Uterus (tissue), 4 donors: ENCODE data around the gene ROGDI. TPM values are rescaled to one million over a fixed set of nuclear protein-coding genes. Genes with fewer than 3 reads are reported as not detected.
A peak's percentile ranks its signal among the peaks of the same experiment; 100 is the strongest.

Experiments
- DNase-seq, 2 donors: peaks; one replicate each; pipeline ENCODE4 v3.0.0-alpha.2; 2019 to 2020
- H3K27ac ChIP-seq, 2 donors: fragments of 200-600 bp; sonication (generic); 1 replicate in 1 of 2; 2 replicates in 1 of 2; pipeline ENCODE4 v1.5.1; 2016 to 2018
- H3K27me3 ChIP-seq, 2 donors: fragments of 200-600 bp; sonication (generic); one replicate each; pipeline ENCODE4 v1.5.1; 2018 to 2019; ENCODE audit warnings: control low read depth in 1 of 2
- H3K36me3 ChIP-seq, 2 donors: fragments of 200-600 bp; sonication (generic); one replicate each; pipeline ENCODE4 v1.5.1; 2019; ENCODE audit warnings: control low read depth in 1 of 2
- H3K4me1 ChIP-seq, 2 donors: fragments of 200-600 bp; sonication (generic); one replicate each; pipeline ENCODE4 v1.5.1; 2018 to 2019; ENCODE audit warnings: control low read depth in 1 of 2
- H3K4me3 ChIP-seq, 2 donors: fragments of 200-600 bp; sonication (generic); 1 replicate in 1 of 2; 2 replicates in 1 of 2; pipeline ENCODE4 v1.5.1; 2018 to 2019; ENCODE audit warnings: mild to moderate bottlenecking in 1 of 2
- H3K9me3 ChIP-seq, 2 donors: fragments of 200-600 bp; sonication (generic); one replicate each; pipeline ENCODE4 v1.5.1; 2019; ENCODE audit warnings: control low read depth in 1 of 2
- POLR2A ChIP-seq, 2 donors: fragments of 450-650 bp; IDR thresholded peaks; one replicate each; pipeline ENCODE4 v1.6.1; 2016; ENCODE audit warnings: antibody characterized with exemption in 2 of 2, mild to moderate bottlenecking in 1 of 2, moderate library complexity in 1 of 2
- intact Hi-C: fragments of 100-400 bp; cut with DNase I; formaldehyde crosslinking; loops from one replicate; pipeline ENCODE4 v1.15.1; 2023; ENCODE audit warnings: low total_unique reads
- total RNA-seq, 4 donors: library from RNA; depleted of rRNA in 3 of 4; stranded (reverse); fragments of >200 nt in 3 of 4; gene quantifications; one replicate each; pipeline versions ENCODE4 v1.1.0 to v1.2.4, GENCODE V29; 2014 to 2023
- TF ChIP-seq, protein P1 (sequence below), 4 experiments: fragments of 200-600 bp in 2 of 4; fragments of 450-650 bp in 2 of 4; sonication (generic) in 2 of 4; IDR thresholded peaks; one replicate each; pipeline ENCODE4 v1.5.1; 2016 to 2019; ENCODE audit warnings: antibody characterized with exemption in 4 of 4, mild to moderate bottlenecking in 2 of 4, moderate library complexity in 1 of 4
- donor health status: DM: yes; HTN: yes; CAD: no.

The ROGDI gene
- total RNA-seq, 4 donors from 2014 or later, result 7.9 to 70.6 (median 21.5) TPM

DNA sequence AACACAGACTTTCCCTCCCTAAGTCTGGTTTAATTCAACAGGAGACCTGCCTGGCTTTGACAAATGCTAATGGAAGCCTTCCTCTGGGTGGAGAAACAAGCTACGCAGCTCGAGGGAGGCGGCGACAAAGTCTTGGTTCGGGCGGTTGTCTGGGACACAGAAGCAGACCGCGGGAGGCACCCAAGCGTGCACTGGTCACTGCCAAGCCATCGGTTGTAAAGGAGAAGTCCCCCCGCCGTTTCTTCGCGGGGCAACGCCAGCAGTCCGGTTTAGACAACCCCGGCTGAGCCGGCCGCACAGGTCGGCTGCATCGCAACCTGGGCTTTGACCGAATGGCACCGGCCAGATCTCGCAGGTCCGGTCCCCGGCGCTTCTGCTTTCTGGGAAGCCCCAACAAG is 44.1 kb upstream of the ROGDI start:
- peaks cover 0 to 9% of the 10 kb centered on the region in 2 donors for H3K4me1 ChIP-seq
- H3K36me3 ChIP-seq, result no peaks in the 10 kb centered on the region
- H3K27me3 ChIP-seq, result no peaks in the 10 kb centered on the region
- intact Hi-C loops, result no loop called here
- H3K4me3 ChIP-seq, result peak overlapping the region; percentile 88 to 98
- no peaks in the 10 kb centered on the region for H3K9me3 ChIP-seq
- peak overlapping the region; percentile 91 for H3K27ac ChIP-seq
- no peak for TF ChIP-seq POLR2A (IDR thresholded peaks at IDR 0.05)
- TF ChIP-seq, protein P1, sequence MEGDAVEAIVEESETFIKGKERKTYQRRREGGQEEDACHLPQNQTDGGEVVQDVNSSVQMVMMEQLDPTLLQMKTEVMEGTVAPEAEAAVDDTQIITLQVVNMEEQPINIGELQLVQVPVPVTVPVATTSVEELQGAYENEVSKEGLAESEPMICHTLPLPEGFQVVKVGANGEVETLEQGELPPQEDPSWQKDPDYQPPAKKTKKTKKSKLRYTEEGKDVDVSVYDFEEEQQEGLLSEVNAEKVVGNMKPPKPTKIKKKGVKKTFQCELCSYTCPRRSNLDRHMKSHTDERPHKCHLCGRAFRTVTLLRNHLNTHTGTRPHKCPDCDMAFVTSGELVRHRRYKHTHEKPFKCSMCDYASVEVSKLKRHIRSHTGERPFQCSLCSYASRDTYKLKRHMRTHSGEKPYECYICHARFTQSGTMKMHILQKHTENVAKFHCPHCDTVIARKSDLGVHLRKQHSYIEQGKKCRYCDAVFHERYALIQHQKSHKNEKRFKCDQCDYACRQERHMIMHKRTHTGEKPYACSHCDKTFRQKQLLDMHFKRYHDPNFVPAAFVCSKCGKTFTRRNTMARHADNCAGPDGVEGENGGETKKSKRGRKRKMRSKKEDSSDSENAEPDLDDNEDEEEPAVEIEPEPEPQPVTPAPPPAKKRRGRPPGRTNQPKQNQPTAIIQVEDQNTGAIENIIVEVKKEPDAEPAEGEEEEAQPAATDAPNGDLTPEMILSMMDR (IDR thresholded peaks at IDR 0.05), result no peak
- DNase-seq, result no peak

DNA sequence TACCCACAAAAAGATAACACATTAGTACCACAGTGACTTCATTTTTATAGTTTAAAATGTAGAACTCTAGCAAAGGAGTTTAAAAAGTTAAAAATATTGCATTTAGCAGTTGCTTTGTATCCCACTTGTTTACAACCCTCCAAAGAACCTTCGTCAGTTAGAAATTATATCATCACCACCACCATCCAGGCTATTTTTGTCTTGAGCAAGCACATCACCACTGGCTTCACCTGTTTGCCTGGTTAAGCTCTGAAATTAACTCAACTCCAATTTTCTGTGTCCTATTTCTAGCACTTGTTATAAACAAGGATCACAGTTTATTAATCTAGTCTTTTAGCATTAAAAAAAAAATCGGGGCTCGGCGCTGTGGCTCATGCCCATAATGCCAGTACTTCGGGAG is 38.6 kb upstream of the ROGDI start:
- no peak overlapping the region for H3K4me3 ChIP-seq
- no peaks in the 10 kb centered on the region for H3K36me3 ChIP-seq
- intact Hi-C loops, result no loop called here
- no peak overlapping the region for H3K27ac ChIP-seq
- H3K27me3 ChIP-seq, result no peaks in the 10 kb centered on the region
- TF ChIP-seq POLR2A (IDR thresholded peaks at IDR 0.05), result no peak
- TF ChIP-seq, protein P1 (IDR thresholded peaks at IDR 0.05), result no peak
- H3K9me3 ChIP-seq, result no peaks in the 10 kb centered on the region
- DNase-seq, result no peak
- H3K4me1 ChIP-seq, result no peaks in the 10 kb centered on the region

DNA sequence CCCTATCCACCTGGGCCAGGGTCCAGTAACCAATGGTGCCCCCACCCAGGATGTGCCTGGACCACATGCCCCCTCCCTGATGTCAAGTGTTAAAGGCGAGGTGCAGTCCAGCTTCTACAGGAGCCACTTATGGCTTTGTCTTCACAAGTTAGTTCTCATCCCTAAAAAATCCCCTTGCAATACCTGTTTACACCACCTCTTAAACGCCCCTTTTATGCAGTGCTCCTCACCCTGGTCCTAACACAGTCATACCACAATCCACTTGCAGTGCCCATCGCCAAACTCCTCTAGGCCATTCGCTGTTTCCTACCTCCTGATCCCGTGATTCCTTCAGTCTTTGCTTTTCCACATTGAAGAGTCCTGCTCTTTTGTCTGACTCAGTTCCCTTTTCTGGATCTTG is 37.5 kb upstream of the ROGDI start:
- H3K4me3 ChIP-seq, result no peak overlapping the region
- intact Hi-C loops, result no loop called here
- H3K27me3 ChIP-seq, result no peaks in the 10 kb centered on the region
- no peak for DNase-seq
- H3K4me1 ChIP-seq, result no peaks in the 10 kb centered on the region
- no peaks in the 10 kb centered on the region for H3K9me3 ChIP-seq
- TF ChIP-seq POLR2A (IDR thresholded peaks at IDR 0.05), result no peak
- TF ChIP-seq, protein P1 (IDR thresholded peaks at IDR 0.05), result no peak
- no peak overlapping the region for H3K27ac ChIP-seq
- H3K36me3 ChIP-seq, result no peaks in the 10 kb centered on the region

DNA sequence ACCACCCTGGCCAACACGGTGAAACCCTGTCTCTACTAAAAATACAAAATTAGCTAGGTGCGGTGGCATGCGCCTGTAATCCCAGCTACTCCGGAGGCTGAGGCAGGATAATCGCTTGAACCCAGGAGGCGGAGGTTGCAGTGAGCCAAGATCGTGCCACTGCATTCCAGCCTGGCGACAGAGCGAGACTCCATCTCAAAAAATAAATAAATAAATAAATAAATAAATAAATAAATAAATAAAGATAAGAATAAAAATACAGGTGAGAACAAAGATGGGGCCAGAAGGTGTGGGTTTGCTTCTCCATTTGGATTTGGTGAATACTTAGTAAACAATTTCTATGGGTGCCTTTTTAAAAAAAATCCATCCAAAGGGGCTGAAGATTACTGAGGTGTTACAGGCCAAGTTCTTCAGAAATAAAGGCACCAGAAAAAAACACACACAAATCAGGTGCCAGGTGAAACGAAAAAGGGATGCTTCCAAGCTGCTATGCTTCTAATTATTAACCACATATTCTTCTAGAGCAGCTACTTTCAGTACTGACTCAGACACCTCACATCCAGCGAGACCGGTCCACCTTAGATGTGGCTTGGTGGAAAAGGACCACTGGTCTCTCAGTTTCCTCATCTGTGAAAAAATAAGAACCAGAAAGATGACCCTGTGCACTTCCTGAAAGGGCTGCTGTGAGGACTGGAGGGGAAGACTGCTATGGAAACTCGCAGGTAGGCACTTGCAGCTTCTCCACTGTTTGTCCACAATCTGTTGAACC is 35.5 kb upstream of the ROGDI start:
- DNase-seq, result no peak
- peaks cover 0 to 3% of the 10 kb centered on the region in 2 donors for H3K4me1 ChIP-seq
- no peaks in the 10 kb centered on the region for H3K27me3 ChIP-seq
- no peaks in the 10 kb centered on the region for H3K9me3 ChIP-seq
- no peaks in the 10 kb centered on the region for H3K36me3 ChIP-seq
- H3K27ac ChIP-seq, result no peak overlapping the region
- intact Hi-C loops, result no loop called here
- TF ChIP-seq, protein P1 (IDR thresholded peaks at IDR 0.05), result no peak
- TF ChIP-seq POLR2A (IDR thresholded peaks at IDR 0.05), result no peak
- no peak overlapping the region for H3K4me3 ChIP-seq

DNA sequence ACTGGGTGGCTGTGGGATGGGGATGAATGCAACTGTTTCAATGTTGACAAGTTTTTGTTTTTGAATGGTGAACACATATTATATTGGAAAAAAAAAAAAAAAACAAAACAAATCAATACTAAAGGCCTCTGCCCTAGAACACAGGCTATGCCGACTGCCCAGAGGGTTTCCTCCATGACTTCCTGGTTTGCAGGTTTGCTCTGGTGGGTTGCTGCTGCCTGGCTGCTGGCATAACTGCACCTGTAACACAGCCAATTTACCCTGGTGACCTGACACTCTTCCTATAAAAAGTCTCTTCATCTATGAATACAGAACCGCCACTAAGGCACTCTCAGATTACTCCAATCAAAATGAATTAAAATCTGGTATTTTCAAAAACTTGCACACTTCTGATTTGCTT is 34.3 kb upstream of the ROGDI start:
- no peak for TF ChIP-seq POLR2A (IDR thresholded peaks at IDR 0.05)
- TF ChIP-seq, protein P1 (IDR thresholded peaks at IDR 0.05), result no peak
- Histone ChIP-seq H3K4me3 (no peak overlapping the region), H3K9me3 (no peaks in the 10 kb centered on the region), H3K36me3 (no peaks in the 10 kb centered on the region), H3K27ac (no peak overlapping the region), H3K27me3 (no peaks in the 10 kb centered on the region), H3K4me1 (peaks cover 0 to 3% of the 10 kb centered on the region in 2 donors)
- no peak for DNase-seq
- intact Hi-C loops, result no loop called here
